Right lobe of liver (tissue), 4 donors: Measurements from ENCODE around the gene COMMD4.

ENCODE experiments used
- CTCF ChIP-seq, 4 donors: fragments of 200-600 bp in 3 of 4; fragments of 450-650 bp in 1 of 4; IDR thresholded peaks; one replicate each; pipeline versions ENCODE4 v1.5.1 to v1.8.0; 2016 to 2022; ENCODE audit warnings: antibody characterized with exemption in 4 of 4, mild to moderate bottlenecking in 2 of 4
- POLR2A ChIP-seq: fragments of 450-650 bp; IDR thresholded peaks from one replicate; pipeline ENCODE4 v1.6.1; 2017; ENCODE audit warnings: antibody characterized with exemption, mild to moderate bottlenecking
- donor health status: DM: no; HTN: no; CAD: no.
- donor health status: DM: no; HTN: no; CAD: no.
- donor health status: DM: no; HTN: yes; CAD: no.

- TF ChIP-seq CTCF (IDR thresholded peaks at IDR 0.05): no peak
- no peak for TF ChIP-seq POLR2A
Measured at GRCh38 chr15:75367006-75367405, 31.1 kb downstream of the COMMD4 start.
